Muscle layer of duodenum (tissue), 2 donors: ENCODE measurements around the gene ADAMTS17.

ENCODE experiments used
- H3K27ac ChIP-seq: one replicate; pipeline ENCODE4 v1.7.0; 2013; ENCODE audit warnings: mild to moderate bottlenecking, low read length
- H3K27me3 ChIP-seq: one replicate; pipeline ENCODE4 v1.7.0; 2013; ENCODE audit warnings: low read depth, mild to moderate bottlenecking, control low read depth, low read length
- H3K36me3 ChIP-seq, 2 donors: one replicate each; pipeline ENCODE4 v1.7.0; 2013; ENCODE audit warnings: low read length in 2 of 2, control low read depth in 1 of 2, mild to moderate bottlenecking in 1 of 2; ENCODE audit not compliant: insufficient read depth in 2 of 2, control insufficient read depth in 1 of 2
- H3K4me1 ChIP-seq, 2 donors: one replicate each; pipeline ENCODE4 v1.7.0; 2013; ENCODE audit warnings: low read length in 2 of 2, mild to moderate bottlenecking in 2 of 2, control low read depth in 1 of 2, moderate library complexity in 1 of 2; ENCODE audit not compliant: insufficient read depth in 2 of 2, control insufficient read depth in 1 of 2
- H3K4me3 ChIP-seq, 2 donors: one replicate each; pipeline ENCODE4 v1.7.0; 2013; ENCODE audit warnings: low read length in 2 of 2, low read depth in 1 of 2, mild to moderate bottlenecking in 1 of 2
- H3K9me3 ChIP-seq, 2 donors: one replicate each; pipeline ENCODE4 v1.7.0; 2013; ENCODE audit warnings: low read length in 2 of 2, control low read depth in 1 of 2, mild to moderate bottlenecking in 1 of 2; ENCODE audit not compliant: control insufficient read depth in 1 of 2
- donor health status: healthy.

The ADAMTS17 gene

GRCh38 chr15:100186960-100187359, 154.8 kb downstream of the ADAMTS17 start:
- H3K4me3 ChIP-seq = no peak overlapping the region
- H3K4me1 ChIP-seq = no peaks in the 10 kb centered on the region
- H3K9me3 ChIP-seq = no peaks in the 10 kb centered on the region
- no peaks in the 10 kb centered on the region for H3K36me3 ChIP-seq
- H3K27me3 ChIP-seq = no peaks in the 10 kb centered on the region
- no peak overlapping the region for H3K27ac ChIP-seq

DNA sequence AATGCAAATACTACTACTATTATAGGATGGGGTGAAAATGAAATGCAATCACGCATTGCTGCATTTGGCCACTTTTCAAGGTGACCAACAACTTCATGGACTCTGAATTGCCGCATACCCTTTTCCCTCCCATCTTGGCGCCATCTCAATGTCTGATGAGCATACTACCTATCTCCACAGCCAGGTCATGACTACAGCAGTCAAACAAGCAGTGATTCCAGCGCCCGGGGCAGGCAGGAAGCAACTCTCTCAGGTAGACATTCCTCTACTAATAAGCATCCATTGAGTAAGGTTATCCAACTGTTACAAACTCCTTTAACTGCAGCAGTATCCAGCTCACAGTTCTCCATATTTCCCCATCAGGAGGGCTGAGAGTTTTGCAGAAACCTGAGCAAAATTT, 155.4 kb downstream of the ADAMTS17 start:
- Histone ChIP-seq H3K4me3 (no peak overlapping the region), H3K9me3 (no peaks in the 10 kb centered on the region)

GRCh38 chr15:100183921-100184495, 157.8 kb downstream of the ADAMTS17 start:
- no peak overlapping the region for H3K4me3 ChIP-seq
- H3K27me3 ChIP-seq = no peaks in the 10 kb centered on the region
- no peaks in the 10 kb centered on the region for H3K9me3 ChIP-seq
- no peaks in the 10 kb centered on the region for H3K36me3 ChIP-seq
- no peaks in the 10 kb centered on the region for H3K4me1 ChIP-seq
- H3K27ac ChIP-seq = no peak overlapping the region

More for the DNA sequence above, 155.4 kb downstream of the ADAMTS17 start:
- Histone ChIP-seq H3K36me3 (no peaks in the 10 kb centered on the region), H3K4me1 (no peaks in the 10 kb centered on the region), H3K27ac (no peak overlapping the region), H3K27me3 (no peaks in the 10 kb centered on the region)

DNA sequence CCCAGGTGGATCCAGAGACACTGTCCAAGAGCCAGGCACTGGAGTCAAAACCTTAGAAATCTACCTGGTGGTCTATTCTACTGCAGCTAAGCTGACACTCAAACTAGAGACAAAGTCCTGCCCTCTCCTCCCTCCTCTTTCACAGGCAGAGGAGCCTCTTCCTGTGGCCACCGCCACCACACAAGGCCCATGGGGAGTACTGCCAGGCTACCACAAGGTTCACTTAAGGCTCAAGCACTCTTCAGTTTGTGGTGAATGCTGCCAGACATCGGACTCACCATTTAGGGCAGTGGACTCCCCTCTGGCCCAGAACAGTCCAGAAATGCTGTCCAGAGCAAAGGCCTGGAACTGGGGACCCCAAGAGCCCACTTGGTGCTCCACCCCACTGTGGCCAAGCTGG, 160.9 kb downstream of the ADAMTS17 start:
- Histone ChIP-seq H3K27ac (no peak overlapping the region), H3K36me3 (no peaks in the 10 kb centered on the region), H3K4me3 (no peak overlapping the region), H3K27me3 (no peaks in the 10 kb centered on the region), H3K9me3 (no peaks in the 10 kb centered on the region), H3K4me1 (peaks cover 0 to 3% of the 10 kb centered on the region in 2 donors)

DNA sequence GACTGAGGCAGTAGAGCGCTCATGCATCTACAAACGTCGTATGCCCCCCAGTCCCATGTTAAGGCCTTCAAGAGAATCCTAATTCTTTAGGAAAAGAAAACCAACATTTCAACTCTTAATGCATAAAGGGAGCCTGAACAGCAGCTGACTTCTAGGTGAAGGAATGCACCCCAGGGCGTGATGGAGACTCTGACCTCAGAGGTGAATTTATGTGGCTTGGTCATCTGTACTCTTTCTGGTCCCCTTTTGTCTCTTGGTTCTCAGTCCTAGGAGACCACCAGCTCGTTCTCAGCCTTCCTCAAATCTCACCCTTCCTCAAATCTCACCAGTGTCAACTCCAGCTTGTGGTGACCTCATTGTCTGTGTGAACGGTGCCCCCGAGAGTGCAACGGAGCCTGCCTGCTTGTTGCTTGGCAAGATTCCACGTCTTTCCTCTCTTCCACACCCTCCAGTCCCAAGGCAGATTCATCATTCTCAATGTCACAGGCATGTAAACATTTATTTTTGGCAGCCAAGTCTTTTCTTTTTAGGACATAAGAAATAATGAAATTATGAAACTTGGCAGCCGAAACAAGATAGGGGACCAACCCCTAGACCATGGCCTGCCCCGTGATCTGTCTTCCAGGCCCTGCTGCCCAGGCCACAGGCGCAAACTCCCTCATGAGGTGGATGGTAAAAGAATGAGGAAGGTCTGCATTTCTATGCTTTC, 166.2 kb downstream of the ADAMTS17 start:
- H3K27ac ChIP-seq = no peak overlapping the region
- H3K4me1 ChIP-seq = peaks cover 0 to 16% of the 10 kb centered on the region in 2 donors
- no peaks in the 10 kb centered on the region for H3K36me3 ChIP-seq
- H3K9me3 ChIP-seq = peaks cover 0 to 15% of the 10 kb centered on the region in 2 donors
- no peak overlapping the region for H3K4me3 ChIP-seq
- H3K27me3 ChIP-seq = no peaks in the 10 kb centered on the region

DNA sequence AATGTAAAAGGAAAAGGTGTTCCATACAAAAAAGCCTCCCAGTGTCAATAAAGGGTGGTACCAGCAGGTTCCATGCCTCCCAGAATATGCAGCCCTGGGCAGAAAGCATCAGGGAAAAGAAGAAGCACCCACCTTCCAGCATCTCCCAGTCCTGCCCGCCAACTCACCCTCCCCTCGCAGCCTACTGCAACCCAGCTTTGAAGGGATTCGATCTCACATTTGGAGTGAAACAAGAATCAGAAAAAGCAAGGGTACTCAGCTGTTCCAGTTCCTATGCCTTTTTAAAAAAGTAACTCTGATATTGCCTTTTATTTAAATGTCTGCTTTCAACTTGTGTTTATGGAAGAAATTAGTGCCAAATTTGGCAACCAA, 166.9 kb downstream of the ADAMTS17 start:
- Histone ChIP-seq H3K27me3 (no peaks in the 10 kb centered on the region), H3K27ac (no peak overlapping the region), H3K36me3 (no peaks in the 10 kb centered on the region), H3K4me1 (peaks cover 0 to 16% of the 10 kb centered on the region in 2 donors), H3K4me3 (no peak overlapping the region), H3K9me3 (peaks cover 0 to 15% of the 10 kb centered on the region in 2 donors)

GRCh38 chr15:100174159-100174903, 167.4 kb downstream of the ADAMTS17 start:
- Histone ChIP-seq H3K27ac (no peak overlapping the region), H3K27me3 (no peaks in the 10 kb centered on the region), H3K4me1 (peaks cover 0 to 16% of the 10 kb centered on the region in 2 donors)

GRCh38 chr15:100172356-100173024, 169.3 kb downstream of the ADAMTS17 start:
- Histone ChIP-seq H3K4me3 (no peak overlapping the region), H3K36me3 (no peaks in the 10 kb centered on the region), H3K27ac (no peak overlapping the region), H3K9me3 (peaks cover 0 to 15% of the 10 kb centered on the region in 2 donors), H3K27me3 (no peaks in the 10 kb centered on the region), H3K4me1 (peaks cover 0 to 20% of the 10 kb centered on the region in 2 donors)

More at GRCh38 chr15:100174159-100174903, 167.4 kb downstream of the ADAMTS17 start:
- Histone ChIP-seq H3K4me3 (no peak overlapping the region), H3K36me3 (no peaks in the 10 kb centered on the region), H3K9me3 (peaks cover 0 to 15% of the 10 kb centered on the region in 2 donors)

DNA sequence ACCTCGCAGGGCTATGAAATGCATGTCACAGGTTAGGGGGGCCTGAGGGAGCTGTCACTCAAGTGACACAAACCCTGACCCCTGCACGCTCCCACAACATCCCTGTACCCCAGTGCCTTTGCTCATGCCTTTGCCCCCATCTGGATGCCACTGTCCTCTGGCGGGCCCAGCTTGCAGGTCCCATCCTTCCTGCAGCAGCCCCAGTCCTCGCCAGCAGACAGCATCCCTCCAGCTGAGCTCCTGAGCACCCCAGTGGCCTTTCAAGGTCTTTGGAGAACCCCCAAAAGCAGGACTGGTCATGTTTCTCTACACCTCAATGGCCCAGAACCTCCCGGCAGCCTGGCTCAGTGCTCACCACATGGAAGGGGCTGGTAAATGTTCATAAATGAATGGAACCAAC, 170.4 kb downstream of the ADAMTS17 start:
- peaks cover 0 to 24% of the 10 kb centered on the region in 2 donors for H3K4me1 ChIP-seq
- no peaks in the 10 kb centered on the region for H3K36me3 ChIP-seq
- no peaks in the 10 kb centered on the region for H3K27me3 ChIP-seq
- H3K4me3 ChIP-seq = no peak overlapping the region
- H3K27ac ChIP-seq = no peak overlapping the region
- H3K9me3 ChIP-seq = peaks cover 0 to 15% of the 10 kb centered on the region in 2 donors

DNA sequence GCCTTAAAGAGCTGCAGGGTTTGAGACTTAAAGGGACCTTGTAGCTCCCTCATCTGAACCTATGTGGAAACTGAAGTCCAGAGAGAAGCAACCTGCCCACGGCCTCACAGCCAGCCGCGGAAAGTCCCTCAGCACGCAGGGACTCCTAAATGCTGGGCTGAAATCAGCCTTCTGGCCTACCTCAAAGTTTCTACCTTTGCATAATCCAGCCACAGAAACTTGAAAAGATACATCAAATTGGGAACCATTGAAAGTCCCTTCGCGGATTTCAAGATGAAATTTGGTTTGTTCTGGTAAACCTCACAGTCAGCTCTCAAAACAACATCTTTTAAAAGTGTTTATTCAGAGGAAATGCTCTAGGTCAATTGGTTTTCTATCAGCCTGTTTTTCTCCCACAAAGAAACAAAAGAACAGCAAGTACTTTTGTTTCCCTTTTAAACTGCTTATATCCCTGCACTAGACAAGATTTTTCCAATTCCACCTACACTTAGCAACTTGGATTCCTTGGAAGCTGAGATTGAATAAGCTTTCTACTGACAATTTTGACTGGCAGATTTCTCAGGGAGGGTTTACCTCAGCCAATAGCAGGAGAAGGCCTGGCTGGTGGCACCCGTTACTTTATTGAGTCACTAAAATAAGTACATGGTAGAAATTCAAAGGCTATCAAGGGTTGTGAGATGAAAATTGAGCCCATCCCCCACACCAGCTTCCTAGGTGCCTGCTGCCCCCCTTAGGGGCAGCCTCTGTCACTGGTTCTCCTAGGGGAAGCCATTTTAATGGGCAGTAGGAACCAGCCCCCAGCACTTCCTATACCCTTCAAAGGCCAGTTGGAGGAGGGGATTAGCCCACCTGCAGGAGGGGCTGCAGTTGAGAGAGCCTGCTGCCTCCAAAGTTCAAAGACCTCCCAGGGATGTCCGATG, 171.2 kb downstream of the ADAMTS17 start:
- no peak overlapping the region for H3K27ac ChIP-seq
- peaks cover 0 to 18% of the 10 kb centered on the region in 2 donors for H3K4me1 ChIP-seq
- no peaks in the 10 kb centered on the region for H3K27me3 ChIP-seq
- peaks cover 0 to 15% of the 10 kb centered on the region in 2 donors for H3K9me3 ChIP-seq
- no peak overlapping the region for H3K4me3 ChIP-seq
- H3K36me3 ChIP-seq = no peaks in the 10 kb centered on the region
